Fibroblast of villous mesenchyme (primary cell): Measurements from ENCODE around the gene GPAT3. TPM values are rescaled to one million over a fixed set of nuclear protein-coding genes. Genes with fewer than 3 reads are reported as not detected.

Experiments
- DNase-seq: peaks from one replicate; pipeline ENCODE4 v3.0.0-alpha.2; 2010; ENCODE audit warnings: low read depth
- H3K4me3 ChIP-seq: 2 replicates; pipeline ENCODE4 v1.5.1; 2011; ENCODE audit warnings: low read depth, mild to moderate bottlenecking, low read length
- total RNA-seq: library from RNA; depleted of rRNA; stranded (reverse); fragments of >200 nt; gene quantifications from 2 replicates; pipeline ENCODE4 v1.2.3, GENCODE V29; 2012
- TF ChIP-seq, protein P1 (sequence below): IDR thresholded peaks from 2 replicates; pipeline ENCODE4 v1.5.1; 2012; ENCODE audit warnings: low read depth, mild to moderate bottlenecking, low read length; ENCODE audit not compliant: insufficient read depth

GPAT3 gene
- total RNA-seq, 1 donor = 15.1 TPM

DNA sequence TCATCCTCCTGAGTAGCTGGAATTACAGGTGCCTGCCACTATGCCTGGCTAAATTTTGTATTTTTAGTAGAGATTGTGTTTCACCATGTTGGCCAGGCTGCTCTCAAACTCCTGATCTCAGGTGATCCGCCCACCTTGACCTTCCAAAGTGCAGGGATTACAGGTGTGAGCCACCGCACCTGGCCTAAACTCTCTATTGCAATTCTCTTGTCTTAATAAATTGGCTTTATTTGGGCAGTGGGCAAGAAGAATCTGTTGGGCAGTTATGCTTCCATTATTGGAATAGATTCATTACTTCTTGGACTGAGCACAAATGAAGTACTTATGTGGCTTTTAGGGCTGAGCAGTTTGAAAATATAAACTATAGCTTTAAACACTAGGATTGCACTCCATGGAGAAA, 8.2 kb upstream of the GPAT3 start:
- H3K4me3 ChIP-seq = no peak overlapping the region
- TF ChIP-seq, protein P1, sequence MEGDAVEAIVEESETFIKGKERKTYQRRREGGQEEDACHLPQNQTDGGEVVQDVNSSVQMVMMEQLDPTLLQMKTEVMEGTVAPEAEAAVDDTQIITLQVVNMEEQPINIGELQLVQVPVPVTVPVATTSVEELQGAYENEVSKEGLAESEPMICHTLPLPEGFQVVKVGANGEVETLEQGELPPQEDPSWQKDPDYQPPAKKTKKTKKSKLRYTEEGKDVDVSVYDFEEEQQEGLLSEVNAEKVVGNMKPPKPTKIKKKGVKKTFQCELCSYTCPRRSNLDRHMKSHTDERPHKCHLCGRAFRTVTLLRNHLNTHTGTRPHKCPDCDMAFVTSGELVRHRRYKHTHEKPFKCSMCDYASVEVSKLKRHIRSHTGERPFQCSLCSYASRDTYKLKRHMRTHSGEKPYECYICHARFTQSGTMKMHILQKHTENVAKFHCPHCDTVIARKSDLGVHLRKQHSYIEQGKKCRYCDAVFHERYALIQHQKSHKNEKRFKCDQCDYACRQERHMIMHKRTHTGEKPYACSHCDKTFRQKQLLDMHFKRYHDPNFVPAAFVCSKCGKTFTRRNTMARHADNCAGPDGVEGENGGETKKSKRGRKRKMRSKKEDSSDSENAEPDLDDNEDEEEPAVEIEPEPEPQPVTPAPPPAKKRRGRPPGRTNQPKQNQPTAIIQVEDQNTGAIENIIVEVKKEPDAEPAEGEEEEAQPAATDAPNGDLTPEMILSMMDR = no peak
- no peak for DNase-seq

DNA sequence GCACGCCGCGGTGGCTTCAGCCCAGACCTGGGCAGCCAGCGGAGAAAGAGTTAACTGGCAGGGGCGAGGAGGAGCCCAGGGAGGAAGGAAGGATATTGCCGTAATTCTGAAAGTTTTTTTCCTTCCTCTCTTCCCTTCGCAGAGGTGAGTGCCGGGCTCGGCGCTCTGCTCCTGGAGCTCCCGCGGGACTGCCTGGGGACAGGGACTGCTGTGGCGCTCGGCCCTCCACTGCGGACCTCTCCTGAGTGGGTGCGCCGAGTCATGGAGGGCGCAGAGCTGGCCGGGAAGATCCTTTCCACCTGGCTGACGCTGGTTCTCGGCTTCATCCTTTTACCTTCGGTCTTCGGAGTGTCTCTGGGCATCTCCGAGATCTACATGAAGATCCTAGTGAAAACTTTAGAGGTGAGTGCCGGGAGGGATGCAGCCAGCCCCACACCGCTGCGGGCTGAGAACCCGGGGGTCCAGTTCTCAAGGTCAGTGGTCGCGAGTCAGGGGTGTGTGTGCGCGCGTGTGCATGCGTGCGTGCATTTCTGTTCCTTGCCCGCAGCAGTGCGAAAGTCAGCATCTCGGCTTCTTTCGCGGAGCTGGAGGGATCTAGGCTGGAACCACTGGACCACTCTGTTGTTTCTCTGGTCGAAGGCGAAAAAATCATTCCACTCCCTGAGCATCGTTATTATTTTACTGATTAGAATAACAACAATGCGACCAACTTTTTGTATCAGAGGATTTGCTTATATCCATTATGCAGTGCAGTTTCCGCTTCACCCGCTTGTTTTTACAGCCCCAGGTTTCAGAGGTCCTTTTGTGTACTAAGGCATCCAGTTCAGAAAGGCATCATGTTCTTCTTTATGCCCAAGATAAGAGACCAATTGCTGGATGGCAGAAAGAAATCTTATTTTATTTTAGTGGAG, 709 bp downstream of the GPAT3 start:
- DNase-seq = peak; percentile 14
- TF ChIP-seq, protein P1 = no peak
- H3K4me3 ChIP-seq = peak overlapping the region; percentile 85

DNA sequence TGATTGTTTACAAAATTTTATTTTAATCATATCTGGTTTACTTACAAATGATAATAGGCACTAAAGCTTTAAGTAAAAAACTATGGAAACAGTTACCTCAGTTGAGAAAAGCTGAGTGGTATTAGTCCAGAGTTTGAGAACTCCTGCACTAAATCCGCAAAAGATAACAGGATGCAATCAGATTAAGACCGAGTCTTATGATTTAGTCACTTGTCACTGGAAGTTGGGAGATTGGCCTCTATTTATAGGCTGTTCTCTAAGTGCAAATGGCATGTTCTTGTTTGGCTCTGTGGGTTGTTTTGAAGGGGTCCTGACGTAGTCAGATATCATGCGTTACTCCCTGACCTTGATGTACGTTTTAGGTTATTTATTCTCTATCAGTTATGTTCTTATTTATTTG, 6.3 kb downstream of the GPAT3 start:
- TF ChIP-seq, protein P1 = no peak
- DNase-seq = no peak
- H3K4me3 ChIP-seq = no peak overlapping the region

DNA sequence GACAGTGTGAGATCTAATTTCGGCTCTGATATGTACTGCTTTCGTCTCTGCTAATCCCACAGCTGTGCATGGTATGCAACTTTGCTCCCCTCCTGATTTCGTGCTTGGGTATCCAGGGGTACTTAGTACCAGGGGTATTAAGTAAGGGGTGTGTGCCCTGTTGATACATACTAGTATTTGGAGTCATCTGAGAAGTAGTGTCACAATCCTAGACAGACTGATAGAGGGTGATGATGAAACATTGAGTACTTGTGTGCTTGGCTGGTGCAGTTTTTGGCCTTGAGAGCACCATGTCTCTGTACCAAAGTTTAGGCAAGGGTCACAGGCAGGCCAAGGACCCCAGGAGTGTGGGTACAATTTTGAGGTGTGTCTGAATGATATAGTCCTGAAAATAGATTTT, 10.9 kb downstream of the GPAT3 start:
- DNase-seq = peak; percentile 33
- no peak overlapping the region for H3K4me3 ChIP-seq
- TF ChIP-seq, protein P1 = no peak

DNA sequence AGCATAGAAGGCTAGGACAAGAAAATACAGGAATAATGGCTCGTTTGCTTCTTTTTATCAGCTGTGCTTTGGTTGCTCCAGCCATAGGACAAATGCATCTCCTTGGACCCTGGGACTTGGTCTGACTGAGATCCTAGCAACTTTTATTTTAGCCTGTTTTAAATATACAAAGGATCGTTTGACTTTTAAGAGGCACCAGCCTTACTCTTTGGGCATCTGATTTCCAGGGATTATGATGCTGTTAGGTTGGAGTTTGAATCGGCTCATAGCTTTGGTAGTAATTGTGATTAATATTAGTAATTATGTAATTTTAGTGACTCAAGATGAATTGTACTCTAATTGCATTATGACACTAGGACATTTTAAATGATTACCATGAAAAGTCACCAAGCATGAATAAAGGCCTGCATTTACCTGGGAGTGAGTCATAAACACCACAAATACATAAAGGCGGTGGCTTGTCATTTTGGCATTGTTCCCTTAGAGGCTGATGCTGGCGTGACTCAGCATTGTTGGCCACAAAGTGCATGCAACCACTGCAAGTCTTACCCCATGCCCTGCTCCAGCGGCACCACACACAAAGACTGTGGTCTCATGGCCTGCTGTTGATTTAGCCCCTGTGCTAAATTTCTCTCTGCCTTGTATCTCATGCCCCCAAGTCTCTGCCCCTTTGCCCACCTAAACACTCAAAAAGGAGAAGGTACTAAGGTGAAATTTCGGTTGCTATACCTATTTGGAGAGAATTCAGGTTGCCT, 12.4 kb downstream of the GPAT3 start:
- TF ChIP-seq, protein P1 = no peak
- DNase-seq = peak; percentile 91
- no peak overlapping the region for H3K4me3 ChIP-seq

DNA sequence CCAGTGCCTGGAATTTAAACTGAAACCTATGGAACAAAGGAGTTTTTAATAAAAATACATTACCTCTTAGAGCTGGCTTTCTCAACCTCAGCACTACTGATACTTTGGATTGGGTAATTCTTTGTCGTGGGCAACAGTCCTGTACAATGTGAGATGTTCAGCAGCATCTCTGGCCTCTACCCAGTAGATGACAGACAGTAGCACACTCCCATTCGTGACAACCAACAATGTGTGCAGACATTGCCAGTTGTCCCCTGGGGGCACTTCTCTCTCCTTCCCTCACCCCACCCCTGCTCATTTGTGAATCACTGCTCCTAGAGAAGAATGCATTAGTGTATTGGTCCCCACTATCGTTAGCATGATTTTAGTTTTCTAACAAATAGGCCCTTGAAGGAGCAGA, 16.2 kb downstream of the GPAT3 start:
- TF ChIP-seq, protein P1 = no peak
- peak; percentile 13 for DNase-seq
- H3K4me3 ChIP-seq = no peak overlapping the region
